SHP77 (cell line): ENCODE measurements around the gene ATOH1.

Experiments
- DNase-seq, 2 experiments: peaks; one replicate each; lab custom pipeline; 2025; lab: John Stamatoyannopoulos, UW

ATOH1 gene

DNA sequence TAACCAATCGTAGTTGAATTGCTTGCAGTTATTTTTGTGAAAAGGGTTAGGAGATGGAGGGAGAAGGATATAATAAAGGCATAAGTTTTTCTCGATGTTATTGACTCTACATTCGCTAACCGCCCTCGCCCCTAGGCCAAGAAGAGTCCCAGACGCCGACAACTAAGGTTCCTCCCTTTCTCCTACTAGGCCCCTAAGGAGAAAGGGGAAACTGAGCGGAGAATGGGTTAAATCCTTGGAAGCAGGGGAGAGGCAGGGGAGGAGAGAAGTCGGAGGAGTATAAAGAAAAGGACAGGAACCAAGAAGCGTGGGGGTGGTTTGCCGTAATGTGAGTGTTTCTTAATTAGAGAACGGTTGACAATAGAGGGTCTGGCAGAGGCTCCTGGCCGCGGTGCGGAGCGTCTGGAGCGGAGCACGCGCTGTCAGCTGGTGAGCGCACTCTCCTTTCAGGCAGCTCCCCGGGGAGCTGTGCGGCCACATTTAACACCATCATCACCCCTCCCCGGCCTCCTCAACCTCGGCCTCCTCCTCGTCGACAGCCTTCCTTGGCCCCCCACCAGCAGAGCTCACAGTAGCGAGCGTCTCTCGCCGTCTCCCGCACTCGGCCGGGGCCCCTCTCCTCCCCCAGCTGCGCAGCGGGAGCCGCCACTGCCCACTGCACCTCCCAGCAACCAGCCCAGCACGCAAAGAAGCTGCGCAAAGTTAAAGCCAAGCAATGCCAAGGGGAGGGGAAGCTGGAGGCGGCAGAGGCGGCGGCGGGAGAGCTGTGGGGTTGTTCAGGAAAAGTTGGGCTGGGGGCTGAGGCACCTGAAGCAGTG lies 5.9 kb downstream of the ATOH1 start:
- DNase-seq: no peak

GRCh38 chr4:93835929-93836328 lies 7.4 kb downstream of the ATOH1 start:
- no peak for DNase-seq

GRCh38 chr4:93839704-93840103 lies 11.2 kb downstream of the ATOH1 start:
- no peak for DNase-seq

DNA sequence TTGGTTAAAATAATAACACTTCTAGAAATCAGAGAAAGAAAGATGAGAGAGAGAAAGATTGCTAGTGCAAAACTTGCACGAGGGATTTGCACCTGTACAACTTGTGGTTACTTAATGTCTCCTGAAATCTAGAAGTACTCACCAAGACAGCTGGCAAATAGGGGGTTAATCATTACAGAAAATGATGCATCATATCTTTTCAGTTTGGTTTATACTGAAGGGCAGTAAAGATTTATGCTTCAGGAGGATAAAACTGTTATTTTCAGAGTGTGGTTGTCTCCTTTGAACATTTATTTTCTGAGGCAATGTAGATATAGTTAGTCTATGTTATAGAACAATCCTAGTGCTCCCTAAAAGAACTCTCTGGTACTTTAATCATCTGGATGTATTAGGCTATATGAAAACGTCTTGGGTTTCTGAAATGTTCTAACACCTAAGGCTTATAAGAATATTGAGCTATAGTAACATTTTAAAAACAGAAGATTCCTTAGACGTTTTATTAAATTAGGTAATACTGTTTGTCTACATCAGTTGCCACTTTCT lies 13.3 kb downstream of the ATOH1 start:
- no peak for DNase-seq

- no peak for DNase-seq
Observed at GRCh38 chr4:93842601-93843252, 14.2 kb downstream of the ATOH1 start.

GRCh38 chr4:93843772-93844171 lies 15.2 kb downstream of the ATOH1 start:
- DNase-seq: no peak

GRCh38 chr4:93852680-93853079 lies 24.1 kb downstream of the ATOH1 start:
- DNase-seq: no peak

DNA sequence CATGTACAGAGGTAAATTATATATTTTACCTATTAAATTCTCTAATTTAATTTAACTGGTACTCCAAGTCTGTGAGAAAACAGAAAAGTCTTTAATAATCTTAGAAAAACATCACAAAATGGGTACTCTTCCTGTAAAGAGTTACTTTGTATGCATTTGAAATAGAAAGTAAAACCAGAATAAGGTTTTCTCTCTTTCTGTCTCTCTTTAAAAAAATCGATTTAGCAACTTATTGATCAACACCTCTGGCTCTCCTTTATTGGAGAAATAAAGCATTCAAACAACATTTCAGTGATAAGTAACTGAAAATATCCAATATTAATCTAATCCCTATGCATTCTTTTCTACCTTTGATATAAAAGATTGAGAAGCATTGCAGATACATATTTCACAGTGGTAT lies 27.4 kb downstream of the ATOH1 start:
- no peak for DNase-seq

DNA sequence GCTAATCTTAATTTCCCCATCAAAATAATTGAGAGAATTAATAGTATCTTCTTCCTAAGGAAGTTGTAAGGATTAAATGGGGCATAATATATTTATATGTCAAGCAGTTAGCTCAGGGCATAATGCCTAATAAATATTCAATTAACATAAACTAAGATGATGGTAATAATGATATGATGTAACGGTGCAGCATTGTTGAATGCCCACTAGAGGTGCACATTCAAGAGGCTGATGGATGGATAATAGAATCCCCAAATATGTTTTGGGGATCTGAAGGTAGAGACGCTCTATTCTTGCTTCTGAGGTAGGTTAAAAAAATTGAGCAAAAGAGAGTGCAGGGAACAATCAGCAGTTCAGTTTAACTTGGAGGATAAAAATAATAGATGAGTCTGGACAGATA lies 37.1 kb downstream of the ATOH1 start:
- DNase-seq: no peak

DNA sequence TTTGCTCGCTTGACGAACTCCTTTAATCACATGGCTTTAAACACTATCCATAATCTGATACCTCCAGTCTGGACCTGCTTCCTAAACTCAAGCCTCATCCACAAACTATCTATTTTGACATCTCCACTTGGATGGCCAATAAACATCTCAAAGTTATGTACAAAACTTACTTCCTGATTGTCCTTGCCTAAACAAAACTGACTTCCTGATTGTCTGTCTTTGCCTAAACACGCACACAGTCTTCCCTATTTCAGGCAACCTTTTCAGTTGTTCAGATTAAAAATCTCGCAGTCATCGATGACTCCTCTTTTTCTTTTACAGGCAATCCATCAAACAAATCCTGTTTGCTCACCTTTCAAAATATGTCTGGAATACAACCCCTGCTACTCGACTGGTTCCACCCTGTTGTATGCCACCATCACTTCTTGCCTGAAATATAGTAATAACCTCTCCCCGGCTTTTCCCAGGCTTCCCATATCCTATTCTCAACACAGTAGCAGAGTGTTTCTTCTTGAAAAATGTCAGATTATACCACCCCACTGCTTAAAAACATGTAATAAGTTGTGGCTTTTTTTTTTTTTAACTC lies 39.0 kb downstream of the ATOH1 start:
- DNase-seq: no peak

GRCh38 chr4:93870876-93871458 lies 42.4 kb downstream of the ATOH1 start:
- DNase-seq: no peak

GRCh38 chr4:93876754-93877153 lies 48.2 kb downstream of the ATOH1 start:
- no peak for DNase-seq

- DNase-seq: no peak
Observed at GRCh38 chr4:93878566-93878965, 50.0 kb downstream of the ATOH1 start.

DNA sequence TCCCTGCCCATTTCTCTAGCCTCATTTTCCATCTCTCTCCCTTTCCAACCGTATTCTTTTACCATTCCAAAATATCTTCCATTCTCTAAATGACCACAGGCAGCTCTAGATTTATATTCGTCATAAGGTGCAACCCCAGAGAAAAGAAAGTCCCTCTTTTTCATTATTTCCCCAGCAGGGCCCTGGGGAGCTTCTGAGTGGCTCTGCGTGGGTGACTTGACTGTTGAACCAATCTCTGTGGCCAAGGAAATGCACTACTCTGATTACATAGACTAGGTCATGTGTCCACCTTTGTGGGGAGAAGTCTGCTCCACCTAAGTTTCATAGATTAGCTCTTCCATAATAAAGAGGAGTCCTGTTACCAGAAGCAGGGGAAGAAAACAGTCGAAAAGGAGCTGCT lies 51.4 kb downstream of the ATOH1 start:
- DNase-seq: no peak
